NCI-H2196 (cell line): ENCODE data around the gene EPHA3.

Experiments
- DNase-seq: peaks from one replicate; lab custom pipeline; 2025; ENCODE audit not compliant: unreplicated experiment; lab: John Stamatoyannopoulos, UW

Gene EPHA3

GRCh38 chr3:89278302-89279025, 171.0 kb downstream of the EPHA3 start:
- no peak for DNase-seq

- no peak for DNase-seq
These were observed 172.9 kb downstream of the EPHA3 start for GRCh38 chr3:89280301-89280700.

GRCh38 chr3:89280822-89281365, 173.5 kb downstream of the EPHA3 start:
- DNase-seq, result no peak

- no peak for DNase-seq
These were observed 180.6 kb downstream of the EPHA3 start for GRCh38 chr3:89287902-89288508.

DNA sequence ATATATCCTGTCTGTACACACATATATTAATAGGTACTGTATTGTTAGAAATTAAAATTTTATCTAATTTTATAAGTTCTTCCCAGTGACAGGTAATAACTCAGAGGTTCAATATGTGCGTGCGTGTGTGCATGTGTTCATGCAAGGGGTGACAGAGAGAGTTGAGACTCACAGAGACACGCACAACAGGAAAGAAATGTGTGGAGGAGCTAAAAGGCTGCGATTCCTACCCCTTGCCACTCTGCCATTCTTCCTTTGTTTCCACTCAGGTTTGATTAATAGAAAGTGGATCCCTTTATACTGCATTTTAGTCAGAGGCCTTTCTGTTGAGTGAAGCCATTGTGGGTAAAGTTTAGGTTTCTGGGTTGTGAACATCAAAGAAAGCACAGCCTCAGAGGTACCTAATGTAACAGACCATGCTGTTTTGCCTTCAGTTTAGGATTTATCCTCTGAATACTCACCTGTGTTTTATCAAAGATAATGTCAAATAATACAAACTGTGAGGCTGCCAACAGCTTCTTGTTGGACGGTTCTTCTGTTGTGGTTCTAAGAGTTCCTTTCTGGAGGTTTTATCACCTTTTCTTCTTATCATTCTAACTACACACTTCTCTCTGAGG, 182.3 kb downstream of the EPHA3 start:
- DNase-seq, result no peak

- DNase-seq, result no peak
These were observed 189.8 kb downstream of the EPHA3 start for GRCh38 chr3:89297199-89297598.

DNA sequence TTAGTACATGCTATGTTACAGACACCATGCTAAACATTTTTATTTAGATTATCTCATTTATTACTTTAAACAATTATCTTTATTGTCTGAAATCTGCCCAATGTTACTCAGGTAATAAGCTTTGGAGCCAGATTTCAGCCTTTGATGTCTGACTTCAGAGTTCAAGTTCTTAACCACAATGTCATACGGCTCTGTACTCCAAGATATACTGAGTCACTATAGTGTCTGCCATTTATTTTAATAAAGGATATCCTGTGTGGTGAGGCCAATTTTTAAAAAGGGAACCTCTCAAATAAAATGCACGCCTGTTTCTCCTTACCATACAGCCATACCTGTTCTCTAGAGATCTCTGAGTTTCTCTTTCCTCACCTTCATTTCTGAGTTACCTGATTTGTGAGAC, 193.1 kb downstream of the EPHA3 start:
- no peak for DNase-seq

DNA sequence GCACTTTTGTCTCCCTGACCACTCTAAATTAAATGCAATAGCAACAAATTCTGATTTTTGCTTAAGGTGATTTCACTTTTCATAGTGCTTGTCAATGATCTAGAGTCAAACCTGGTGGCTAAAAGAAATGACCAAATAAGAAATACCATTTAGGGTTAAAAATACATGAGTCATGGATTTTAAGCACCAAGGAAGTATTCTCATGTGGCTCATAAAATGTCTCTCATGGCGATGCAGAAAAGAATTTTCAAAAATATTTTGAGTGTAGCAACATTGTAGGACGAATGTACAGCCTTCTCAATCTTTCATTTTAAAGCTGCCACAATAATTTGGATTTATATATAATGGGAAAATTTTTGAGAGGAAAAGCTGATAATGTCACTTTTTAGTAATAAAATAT, 193.6 kb downstream of the EPHA3 start:
- DNase-seq, result no peak

DNA sequence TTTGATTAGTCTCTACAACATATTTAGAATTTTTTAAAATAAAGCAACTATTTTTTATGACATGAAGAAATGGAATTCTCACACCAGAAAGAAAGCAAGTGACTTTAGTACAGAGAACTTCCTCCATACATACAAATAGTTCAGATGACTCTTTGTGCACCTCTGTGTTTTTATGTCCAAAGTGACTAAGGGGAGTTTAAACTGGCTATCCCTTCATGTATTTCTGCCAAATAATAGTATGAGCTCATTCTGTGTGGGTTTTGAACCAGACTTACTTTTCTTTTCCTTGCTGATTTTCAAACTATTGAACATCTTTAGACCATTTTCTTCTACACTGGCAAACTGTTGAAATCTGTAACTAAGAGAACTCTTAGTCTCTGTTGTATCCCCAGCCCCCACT, 196.3 kb downstream of the EPHA3 start:
- DNase-seq, result no peak

DNA sequence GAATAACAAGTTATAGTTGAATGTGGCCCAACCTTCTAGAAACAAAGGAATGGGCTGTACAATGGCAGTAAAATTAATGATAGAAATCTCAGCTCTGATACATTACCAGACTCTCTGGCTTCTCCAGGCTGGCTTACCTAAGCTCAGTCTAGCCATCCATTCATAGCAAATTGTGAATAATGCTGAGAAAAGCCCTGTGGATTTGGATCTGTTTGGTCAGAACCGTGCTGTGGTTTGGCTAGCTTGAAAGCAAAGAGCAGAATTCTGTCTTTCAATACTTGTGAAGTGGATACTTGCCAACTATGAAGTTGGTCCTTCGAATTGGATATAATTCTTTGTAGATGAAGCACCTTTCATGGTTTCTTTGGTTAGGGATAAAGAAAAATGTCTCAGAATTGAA, 199.1 kb downstream of the EPHA3 start:
- DNase-seq, result no peak

DNA sequence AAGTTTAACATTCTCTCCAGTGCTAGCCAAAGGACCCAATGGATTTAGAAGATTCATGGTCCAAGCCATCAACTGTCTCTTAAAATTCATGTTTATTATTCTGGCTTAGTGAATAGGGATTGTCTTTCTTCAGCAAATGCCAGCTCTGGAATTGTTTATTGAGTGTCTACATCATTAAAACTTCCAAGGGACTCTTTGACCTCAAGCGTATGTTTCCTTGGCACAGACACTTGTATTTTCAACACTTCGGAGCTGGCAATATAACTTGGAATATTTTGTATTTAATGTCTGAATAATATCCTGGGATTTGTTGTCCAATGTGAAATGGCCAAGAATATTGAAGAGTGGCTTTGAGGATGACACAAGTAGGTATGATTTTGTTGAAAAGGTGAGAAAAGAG, 204.2 kb downstream of the EPHA3 start:
- DNase-seq, result no peak

GRCh38 chr3:89312141-89312540, 204.7 kb downstream of the EPHA3 start:
- DNase-seq, result no peak

DNA sequence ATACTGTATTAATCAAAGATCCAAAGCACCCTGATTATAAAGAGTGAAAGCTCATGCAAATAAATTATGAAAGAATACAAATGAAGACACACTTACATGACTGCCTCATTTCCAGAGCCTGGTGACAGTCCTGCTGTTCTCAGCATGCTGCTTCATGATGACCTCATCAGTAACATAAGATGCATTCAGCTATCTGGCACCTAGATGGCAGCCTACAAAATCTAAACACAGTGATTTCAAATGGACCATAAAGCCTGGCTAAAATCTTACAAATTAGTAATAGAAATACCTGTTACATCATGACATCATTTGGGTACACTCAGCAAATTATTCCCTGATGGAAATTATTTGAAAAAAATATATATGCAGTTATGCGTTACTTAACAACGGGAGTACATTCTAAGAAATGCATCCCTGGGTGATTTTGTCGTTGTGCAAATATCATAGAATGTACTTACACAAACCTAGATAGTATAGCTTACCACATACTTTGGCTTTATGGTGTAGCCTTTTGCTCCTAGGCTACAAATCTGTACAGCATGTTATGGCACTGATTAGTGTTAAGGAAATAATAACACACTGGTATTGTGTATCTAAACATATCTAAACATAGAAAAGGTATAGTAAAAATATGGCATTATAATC, 207.2 kb downstream of the EPHA3 start:
- no peak for DNase-seq

DNA sequence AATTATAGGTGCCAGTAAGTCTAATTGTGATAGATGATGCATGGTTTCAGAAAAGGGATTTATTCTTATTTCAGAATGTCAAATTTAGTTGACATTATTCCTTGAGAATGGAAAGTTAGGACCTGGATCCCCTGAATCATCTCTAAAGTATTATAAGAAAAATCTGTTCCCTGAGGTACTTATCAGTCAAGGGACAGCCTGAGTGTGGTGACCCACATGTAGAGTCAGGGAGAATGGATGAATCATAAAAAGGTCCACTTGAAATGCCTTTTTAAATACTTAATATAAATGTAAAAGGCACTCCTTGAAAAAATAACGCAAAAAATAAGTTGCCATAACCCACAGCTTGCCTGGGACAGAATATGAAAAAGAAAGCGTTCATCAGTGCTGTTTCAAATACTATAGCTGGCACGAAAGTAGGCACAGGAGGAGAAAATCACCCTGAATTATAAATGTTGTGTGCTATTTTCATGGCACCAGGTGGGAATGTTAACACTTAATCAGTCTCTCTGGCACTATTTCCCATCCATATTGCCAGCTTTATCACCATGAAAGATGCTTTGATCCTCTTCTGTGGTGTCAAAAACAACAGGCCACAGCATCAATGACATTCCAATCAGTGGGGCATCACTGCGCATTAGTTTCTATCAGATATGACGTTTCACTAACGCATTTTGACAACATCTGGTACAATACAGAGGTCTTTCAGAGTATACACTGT, 208.5 kb downstream of the EPHA3 start:
- no peak for DNase-seq

GRCh38 chr3:89320186-89320585, 212.8 kb downstream of the EPHA3 start:
- DNase-seq, result no peak

- DNase-seq, result no peak
These were observed 219.6 kb downstream of the EPHA3 start for GRCh38 chr3:89326997-89327396.

DNA sequence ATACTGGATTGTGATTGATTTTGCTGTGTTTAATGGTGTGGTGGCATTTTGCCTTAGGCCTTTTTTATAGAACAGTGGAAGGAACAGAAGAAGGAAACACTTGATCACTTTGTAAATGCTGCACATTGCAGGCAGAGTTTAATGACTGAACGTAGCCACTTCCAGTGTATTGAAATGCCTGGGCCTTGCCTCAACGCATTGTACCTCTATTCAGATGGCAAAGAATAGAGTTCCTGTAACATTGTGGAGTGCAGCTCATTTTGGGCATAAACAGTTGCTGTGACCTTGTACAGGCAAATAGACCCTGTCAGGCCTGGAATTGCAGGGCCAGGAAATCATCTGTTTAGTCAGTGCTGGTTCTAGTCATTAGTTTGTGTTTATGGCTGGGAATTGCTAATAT, 225.0 kb downstream of the EPHA3 start:
- DNase-seq, result no peak

DNA sequence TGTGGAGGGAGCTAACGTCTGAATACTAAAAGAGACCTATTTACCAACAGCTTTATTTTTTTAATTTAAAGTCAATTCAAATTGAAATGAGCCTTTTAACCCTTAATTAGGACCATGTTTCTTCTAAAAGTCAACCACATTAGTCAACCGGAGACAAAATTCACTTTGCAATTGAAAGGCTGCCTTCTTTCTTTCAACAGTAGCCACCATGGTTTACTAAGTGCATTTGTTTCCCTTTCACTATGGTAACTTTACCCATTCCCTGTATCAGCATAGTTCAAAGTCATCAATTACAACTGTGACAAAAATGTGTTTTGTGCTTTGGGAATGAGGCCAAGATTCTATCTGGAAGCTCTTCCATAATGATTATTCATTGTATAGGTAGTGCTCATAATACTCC, 225.4 kb downstream of the EPHA3 start:
- no peak for DNase-seq

DNA sequence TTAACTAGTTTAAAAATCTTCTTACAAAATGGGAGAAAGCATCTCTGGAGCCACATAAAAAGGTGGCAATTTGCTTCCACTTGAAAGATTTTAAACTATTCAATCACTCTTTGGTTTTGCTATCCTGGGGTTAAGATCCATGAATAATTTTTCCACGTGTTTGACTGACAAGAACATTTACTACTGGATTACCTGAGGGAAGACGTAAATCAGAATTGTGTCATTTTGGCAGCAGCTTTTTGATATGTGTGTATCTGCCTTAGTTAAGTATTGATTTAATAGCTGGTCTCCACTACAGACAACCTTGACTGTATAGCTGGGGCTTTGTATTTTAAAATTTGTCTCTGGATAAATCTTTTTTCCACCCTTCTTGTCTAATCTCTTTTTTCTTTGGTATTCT, 228.3 kb downstream of the EPHA3 start:
- no peak for DNase-seq

DNA sequence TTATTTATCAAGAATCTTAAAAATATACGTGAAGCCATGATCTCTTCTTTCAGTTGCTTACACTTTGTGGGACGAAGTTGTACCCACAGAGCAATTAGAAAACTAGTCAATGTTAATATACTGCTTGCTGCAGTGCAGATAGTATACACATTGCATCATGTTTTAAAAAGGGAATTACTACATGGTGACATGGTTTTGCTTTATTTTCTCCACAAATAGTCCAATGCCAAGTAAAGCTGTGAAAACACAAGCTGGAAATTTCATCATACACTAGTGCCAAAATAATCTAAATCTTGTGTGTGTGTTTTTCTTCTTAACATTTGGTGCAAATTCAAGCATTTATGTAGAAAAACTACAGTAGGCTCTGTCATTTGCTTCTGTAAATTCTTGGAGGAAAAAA, 233.0 kb downstream of the EPHA3 start:
- DNase-seq, result no peak

DNA sequence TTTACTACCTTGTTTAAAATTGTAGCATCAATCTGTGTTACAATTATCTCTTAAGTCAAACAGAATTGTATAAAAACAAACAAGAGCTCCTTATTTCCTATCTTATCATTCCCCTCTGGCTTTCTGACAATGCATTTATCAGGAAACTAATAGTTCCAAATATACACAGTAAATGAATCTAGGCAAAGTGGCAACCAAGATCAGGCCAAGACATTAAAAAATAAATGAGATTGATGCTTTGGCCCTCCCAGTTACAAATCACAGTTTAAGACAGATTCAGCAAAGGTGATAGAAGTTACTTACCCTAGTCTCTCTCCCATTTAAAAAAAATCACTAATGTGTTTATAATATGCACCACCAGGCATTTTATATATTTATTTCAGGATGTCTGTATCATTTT, 236.7 kb downstream of the EPHA3 start:
- DNase-seq, result no peak
